HG03097 (cell line): ENCODE data around the gene TOMM40L.

ENCODE experiments used
- ATAC-seq: cut with Tn5 transposase; IDR thresholded peaks from one replicate; pipeline ENCODE4 v1.9.1; 2021; ENCODE audit not compliant: unreplicated experiment, low FRiP score

Gene TOMM40L

DNA sequence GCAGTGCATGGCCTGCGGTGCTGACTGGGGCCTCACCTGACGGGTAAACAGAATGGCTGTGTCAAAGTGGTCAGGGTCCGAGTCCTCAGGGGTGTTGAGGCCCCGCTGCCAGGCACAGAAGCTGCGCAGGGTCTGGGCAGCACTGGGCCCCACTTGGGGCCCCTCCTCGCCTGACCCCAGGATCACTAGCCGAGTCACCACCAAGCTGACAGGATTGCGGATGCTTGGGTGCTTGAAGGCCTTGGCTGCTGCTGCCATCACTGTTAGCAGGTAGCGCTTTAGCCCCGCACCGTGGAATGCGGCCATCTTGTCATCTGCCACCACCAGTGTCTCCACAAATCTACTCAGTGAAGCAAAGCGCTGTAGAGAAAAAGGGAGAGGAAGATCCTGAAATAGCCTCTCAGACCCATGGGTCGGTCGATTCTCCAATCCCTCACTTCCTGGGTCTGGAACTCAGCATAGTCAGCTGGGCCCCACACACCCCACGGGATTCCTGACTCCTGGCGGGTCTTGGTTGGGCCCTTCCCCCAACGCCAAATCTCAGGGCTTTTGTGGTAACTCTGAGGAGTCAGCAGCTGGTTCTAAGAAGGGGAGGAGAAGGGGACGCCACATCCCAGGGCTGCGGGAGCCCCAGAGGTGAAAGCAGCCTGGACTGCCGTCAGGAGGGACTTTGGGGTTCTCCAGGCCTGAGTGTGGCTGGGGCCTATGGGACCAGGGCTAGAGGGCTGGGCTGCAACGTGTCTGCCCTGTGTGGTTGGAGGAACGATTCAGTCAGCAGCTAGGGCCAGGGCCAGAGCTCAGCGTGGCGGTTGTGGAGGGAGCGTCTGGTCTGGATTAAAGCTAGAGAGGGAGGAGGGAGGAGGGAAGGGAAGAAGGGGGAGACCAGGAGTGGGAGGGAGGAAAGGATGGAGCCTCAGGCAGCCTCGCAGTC lies 29.1 kb upstream of the TOMM40L start:
- no peak for ATAC-seq

DNA sequence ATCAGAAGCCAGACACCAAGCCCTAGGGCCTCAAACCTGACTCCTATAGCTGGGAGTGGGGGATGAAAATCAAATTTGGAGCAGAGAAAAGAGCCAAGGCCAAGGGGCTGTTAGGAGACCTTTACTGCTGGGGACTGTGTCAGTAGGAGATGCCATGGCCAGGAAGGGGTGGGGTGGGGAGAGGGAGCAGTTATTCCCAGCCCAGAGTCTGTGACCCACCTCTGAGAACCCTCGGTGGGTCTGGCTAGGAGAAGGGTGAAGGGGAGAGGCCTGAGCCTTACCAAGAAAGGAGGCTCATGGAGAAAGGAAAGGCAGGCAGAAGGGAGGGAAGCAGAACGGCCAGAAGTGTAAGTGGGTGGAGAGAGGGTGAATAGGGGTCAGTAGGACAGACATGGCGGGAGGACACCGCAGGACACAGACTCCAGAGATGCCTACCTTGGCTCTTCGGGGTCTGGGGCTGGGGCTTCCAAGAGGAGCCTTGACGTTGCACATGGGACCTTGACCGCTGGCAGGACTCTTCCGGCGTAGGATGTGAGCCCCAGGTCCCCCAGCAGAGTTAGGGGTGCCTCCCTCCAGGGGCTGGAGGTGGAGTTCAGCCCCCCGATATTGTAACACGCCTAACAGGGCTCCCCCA lies 28.2 kb upstream of the TOMM40L start:
- no peak for ATAC-seq

DNA sequence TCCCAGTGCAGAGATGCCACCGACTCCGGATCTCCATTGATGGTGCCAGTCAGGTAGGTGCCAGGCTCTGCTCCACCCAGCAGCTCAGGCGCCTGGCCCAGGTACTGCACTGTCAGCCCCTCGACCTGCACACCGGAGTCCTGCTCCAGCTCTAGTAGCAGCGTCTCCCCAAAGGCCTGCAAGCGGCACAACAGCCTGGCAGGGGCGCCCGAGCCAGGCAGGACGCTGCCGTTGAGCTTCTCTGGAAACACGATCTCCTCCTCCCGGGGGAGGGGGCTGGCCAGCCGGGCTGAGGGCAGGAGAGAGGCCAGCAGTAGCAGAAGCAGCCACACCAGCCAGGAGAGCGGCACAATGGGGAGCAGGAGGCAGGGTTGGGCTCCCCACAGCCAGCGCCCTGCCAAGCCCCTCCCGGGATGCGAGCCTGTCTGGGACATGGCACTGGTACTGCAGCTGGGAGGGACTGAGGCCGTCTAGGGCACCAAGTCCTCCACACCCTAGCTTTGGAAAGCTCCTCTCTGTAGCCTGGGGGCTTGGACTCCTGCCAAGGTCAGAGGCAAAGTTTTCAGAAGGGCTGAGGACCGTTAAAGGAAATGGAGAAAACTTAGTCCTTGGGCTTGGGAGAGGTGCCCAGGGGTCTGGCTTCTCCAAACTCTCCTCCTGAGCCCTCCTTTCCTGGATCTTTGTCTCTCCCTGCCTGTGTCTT lies 27.5 kb upstream of the TOMM40L start:
- no peak for ATAC-seq

DNA sequence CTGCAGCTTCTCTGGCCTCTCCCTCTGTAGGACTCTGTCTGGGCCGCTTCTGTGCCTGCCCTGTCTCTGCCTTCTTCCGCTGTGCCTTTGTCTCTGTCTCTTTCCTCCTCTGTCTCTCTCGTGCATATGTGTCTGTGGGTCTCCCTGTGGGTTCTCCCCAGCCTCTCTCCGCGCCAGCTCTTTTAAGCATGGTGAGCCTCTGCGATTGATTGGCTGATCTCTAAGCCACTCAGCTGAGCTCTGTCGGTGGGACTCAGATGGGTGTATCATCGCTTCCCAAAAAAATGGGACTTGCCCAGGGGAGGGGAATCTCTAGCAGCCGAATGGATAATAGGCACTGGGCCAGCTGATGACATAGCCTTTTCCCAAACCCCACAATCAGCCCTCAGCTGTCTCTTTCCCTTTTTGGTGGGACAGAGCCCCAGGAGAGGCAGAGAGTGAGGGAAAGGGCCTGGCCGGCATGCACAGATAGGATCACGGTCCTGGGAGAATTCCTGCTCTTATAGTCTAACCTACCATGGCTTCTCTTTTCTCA lies 26.9 kb upstream of the TOMM40L start, which contains the start of gene ADAMTS4:
Gene ADAMTS4 (minus strand): TSS at position 158 of the 535 bp plus-strand sequence. CDS start 427 bp downstream, outside the sequence.
- ATAC-seq: no peak

DNA sequence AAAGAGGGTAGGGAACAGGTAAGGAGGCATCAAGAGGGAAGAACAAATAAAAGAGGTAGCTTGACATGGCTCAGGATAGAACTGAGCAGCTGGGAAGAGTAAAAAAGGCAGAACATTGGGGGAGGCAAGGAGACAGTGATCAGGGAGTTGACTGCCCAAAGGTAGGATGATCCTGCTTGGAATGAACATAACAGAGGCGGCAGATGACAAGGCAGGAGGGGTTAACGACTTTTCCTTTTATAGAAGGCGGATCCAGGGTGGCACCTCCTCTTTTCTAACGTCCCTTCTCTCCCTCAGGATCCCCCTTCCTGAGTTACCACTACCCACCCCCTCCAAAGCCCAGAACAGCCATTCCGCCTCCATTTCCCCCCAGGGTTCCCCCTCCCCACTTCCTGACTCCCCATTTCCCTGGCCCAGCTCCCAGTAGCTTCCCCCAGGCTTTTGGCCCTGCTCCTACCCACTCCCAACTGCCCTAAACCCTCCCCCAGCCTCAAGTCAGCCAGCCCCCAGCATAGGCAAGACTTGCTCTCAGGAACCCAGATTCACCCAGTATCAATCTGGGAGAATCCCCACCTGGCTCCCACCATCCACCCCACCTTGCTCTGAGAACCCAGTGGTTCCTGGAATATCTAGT lies 26.2 kb upstream of the TOMM40L start:
- no peak for ATAC-seq

DNA sequence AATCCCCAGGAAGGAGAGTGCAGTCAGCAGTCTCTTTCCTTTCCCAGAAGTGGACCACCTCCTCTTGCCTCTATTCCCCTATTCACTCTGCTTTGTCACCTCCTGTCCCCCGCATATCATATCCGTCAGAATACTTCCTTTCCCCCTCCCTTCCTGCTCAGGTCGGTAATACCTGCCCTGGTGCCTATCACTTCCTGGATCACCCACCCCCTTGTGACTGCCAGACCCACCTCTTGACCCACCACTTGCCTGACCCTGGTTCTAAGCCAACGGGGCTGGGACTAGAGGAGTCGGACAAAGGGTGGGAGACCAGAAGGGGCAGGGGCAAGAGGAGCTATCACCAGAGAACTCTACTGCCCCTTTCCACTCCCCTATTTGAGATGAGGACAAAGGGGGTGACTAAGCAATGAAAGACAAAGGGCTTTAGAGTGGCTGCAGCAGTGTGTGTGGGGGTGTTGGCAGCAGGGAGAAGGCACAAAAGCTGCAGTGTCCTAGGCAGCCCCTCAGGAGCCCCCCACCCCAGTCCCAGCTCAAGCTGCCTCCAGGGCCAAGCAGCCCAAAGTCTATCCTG lies 25.4 kb upstream of the TOMM40L start:
- no peak for ATAC-seq

DNA sequence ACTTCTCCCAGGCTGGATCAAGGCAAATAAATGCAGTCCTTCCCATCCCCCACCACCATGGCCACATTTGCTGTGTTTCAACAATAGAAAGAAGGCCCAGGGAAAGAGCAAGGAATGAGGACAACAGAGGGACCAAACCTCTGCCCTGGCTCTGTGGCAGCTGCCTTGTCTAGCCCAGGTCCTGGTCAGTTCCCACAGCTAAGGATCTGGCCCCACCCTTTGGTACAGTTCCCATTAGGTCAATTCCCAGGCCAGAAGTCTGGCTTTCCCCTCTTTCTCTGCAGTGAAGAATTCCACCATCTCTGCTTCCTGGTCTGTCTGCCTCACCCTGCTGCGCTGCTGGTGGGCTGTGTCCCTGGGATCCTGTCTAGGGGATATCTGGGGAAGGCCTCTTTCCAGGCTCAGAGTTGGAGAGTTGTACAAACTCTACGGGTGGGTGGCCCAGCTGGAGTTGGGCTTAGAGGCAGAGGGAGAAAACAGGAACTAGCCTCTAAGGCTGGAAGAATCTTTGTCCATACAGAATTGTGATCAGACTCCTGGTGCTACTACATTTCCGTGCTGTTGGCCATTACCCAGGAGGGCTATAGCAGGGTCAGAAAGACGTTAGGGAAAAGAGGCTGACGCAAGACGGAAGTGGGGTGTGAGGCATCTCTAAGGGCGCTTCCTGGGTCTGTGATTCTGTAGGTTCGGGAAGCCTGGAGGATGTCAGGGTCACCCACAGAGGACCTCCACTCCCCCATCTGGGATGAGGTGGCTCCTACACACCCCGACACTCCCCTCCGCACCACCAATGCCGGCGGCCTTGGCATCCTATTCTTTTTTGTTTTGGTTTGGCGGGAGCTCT lies 24.6 kb upstream of the TOMM40L start:
- no peak for ATAC-seq

DNA sequence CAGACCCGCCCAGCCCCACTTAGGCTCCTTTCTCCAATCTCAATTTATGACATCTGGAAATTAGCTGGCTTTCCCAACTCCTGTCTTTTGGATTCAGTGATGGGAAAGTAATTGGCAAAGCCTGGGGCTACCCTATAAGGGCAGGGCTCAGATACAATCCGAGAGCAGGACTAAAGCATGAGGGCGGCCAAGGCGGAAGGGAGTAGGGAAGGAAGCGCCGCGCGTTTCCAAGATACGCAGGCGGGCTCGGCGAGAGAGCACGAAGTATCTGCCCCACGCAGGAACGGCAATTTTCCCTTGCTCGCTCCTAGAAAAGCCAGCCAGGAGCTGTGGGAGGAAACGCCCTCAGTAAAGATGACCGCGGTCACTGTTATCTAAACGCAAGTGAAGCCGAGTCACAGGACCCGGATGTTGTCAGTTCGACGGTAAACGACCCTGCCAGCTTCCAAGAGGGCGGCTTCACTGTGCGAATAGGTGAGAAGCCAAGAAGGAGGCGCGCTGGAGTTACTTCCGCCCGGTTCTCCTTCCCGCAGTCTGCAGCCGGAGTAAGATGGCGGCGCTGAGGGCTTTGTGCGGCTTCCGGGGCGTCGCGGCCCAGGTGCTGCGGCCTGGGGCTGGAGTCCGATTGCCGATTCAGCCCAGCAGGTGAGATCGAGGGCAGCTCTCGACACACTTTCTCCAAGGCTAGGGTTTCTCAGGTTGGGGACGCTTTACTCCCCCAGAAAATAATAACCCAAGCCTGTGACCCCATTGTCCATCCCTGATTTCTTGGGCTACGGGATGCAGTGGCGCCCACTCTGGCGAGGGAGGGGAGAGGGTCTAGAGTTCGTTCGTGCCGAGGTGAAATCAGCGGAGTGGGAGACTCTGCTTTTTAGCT lies 23.8 kb upstream of the TOMM40L start, which contains the start of gene NDUFS2:
Gene NDUFS2 (plus strand): TSS at position 532 of the 877 bp plus-strand sequence. CDS start 19 bp downstream, at position 551.
- ATAC-seq: peak; percentile 85

DNA sequence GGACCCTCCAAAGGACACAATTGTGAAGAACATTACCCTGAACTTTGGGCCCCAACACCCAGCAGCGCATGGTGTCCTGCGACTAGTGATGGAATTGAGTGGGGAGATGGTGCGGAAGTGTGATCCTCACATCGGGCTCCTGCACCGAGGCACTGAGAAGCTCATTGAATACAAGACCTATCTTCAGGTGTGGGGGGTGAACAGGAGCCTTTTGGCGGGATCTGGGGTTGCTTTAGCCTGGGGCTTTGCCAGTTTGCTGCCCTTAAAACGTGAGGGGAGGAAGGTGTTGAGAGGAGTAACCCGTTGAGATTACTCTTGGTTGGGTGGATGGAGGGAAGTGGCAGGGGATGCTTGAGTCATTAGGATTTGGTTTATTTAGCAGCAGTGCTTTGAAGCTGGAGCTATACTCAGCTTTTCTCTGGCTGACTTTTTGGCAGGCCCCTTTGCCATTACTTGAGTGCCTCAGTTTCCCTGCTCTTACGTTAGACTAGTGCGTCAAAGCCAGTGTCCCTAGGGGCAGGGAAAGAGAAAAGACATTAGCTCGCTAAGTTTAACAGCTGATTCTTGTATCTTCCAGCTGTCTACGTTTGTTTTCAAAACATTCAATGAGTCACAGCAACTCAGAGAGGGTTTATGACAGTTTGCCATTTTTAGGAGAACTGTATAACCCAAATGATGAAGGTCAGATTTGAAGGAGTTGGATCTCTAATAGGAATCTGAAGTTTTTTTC lies 19.3 kb upstream of the TOMM40L start:
- ATAC-seq: no peak

DNA sequence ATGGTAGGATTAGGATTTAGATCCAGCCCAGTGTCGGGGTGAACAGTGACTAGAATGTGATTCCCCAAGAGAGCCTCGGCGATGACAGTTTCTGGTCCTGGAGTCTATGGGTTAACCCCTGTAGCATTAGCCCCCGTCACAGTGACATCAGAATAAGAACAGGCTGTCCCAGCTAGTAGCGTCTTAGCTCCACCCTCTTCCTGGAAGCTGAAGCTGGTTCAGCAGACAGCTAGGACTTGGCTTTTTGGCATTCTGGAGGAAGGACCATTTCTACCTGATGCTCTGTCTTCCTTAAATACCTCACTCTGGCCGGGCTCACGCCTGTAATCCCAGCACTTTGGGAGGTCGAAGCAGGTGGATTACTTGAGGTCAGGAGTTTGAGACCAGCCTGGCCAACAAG lies 18.7 kb upstream of the TOMM40L start:
- no peak for ATAC-seq

DNA sequence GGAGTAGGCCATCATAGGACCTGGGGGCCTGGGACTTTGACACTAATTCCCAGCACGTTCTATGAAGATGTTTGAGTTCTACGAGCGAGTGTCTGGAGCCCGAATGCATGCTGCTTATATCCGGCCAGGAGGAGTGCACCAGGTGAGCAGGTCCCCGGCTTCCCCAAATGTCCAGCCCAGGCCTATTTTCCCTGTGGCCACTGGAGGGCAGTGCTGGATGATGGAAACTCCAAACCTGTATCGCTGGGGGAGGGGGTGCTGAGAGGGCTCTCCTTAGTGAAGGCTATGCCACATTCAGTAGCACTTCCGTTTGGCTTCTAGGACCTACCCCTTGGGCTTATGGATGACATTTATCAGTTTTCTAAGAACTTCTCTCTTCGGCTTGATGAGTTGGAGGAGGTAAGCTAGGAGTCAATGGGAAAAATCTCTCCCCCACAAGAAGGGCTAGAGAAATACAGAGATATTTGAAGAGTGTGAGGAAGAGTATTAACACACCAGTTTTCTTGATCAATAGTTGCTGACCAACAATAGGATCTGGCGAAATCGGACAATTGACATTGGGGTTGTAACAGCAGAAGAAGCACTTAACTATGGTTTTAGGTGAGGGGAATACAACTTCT lies 16.0 kb upstream of the TOMM40L start:
- ATAC-seq: peak; percentile 56

DNA sequence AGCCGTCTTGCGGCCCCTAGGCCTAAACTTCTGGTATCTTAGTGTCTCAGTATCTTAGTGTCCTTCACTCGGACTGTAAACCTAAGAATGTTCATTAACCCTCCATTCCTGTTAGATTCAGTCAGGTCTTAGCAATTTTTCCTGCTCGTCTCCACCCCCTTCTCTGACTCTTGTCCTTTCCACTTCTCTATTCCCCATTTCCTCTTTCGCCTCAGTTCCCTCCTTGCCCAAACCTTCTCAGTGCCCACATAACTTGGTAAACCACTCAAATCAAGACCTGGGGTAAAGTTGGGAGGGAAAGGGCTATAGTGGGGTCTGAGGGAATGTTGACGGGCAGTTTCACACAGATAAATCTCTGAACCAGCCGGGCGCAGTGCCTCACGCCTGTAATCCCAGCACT lies 11.5 kb upstream of the TOMM40L start:
- no peak for ATAC-seq

DNA sequence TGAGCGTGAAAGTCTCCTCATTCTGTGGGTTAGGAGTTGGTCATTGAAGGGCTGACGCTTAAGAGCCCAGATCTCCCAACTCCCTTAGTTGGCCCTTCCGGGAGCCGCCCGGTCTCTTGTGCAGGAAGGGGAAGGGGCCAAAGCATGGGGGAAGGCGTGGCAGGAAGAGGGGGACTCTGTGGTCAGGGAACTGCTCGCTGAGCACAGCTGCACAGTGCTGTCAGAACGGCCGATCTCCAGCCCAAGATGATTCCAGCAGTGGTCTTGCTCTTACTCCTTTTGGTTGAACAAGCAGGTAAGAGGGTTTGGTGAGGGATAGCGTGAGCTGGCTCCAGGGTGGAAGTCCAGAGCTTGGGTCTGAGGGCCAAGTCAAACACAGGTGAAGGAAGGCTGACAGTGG lies 10.8 kb upstream of the TOMM40L start, which contains the start of gene FCER1G:
Gene FCER1G (plus strand): TSS at position 220 of the 400 bp plus-strand sequence. CDS start 27 bp downstream, at position 247.
- no peak for ATAC-seq

DNA sequence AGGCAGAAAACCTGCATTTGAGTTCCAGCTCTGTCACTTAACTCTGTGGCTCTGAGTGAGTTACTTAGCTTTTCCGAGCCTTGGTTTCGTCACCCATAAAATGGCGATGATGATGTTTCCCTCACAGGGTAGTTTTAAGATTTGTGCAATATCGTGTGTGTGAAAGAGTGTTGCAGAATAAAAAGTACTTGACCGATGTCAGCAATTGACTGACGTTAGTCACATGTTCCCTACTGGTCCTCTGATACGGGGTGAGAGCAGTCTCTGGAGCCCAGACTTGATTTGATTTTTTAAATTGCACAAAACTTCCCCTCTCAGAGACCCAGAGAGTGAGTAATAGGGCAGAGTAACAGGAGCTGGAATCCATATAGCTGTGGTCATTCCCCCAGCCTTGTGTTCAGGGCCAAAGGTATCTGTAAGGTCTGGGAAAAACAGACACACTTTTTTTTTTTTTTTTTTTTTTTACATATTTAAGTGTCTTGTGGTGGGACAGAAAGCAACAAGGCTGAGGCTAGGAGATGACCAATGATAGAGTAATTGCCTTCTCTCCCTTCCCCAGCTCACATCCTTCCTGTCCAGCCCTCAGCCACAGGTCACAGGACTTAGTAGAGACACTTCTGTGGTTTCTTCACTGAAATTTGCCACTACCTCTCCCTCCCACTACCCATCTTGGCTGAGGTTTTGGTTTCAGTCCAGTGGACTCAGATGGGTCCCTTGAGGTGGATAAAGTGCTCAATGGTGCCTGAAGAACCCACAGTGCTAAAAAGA lies 8.7 kb upstream of the TOMM40L start:
- peak; percentile 78 for ATAC-seq

DNA sequence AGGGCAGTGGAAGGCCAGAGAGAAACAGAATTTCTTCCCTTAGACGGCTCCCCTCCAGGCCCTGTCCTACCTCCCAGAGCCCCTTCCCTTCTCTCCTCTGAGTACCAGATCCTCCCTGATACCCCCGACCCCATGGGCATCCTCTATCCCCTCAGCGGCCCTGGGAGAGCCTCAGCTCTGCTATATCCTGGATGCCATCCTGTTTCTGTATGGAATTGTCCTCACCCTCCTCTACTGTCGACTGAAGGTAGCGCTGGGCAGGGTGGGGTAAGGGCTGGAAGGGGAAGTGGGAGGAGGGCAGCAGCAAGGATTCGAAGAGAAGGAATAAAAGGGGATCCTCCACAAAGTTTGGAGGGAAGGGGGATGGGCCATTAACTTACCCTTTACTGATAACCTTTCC lies 8.0 kb upstream of the TOMM40L start:
- ATAC-seq: peak; percentile 15
